CD4-positive, alpha-beta T cell (primary cell): ENCODE measurements around the gene ZNF536. TPM values are rescaled to one million over a fixed set of nuclear protein-coding genes. Genes with fewer than 3 reads are reported as not detected.

Experiments
- ATAC-seq: fragments of 200-7000 bp; cut with Tn5 transposase; one replicate; pipeline ENCODE4 v1.10.0; 2022; ENCODE audit warnings: mild to moderate bottlenecking; ENCODE audit not compliant: poor library complexity
- CTCF ChIA-PET: fragments of 350-600 bp; sonication (Branson Sonifier 250); formaldehyde crosslinking; loops from one replicate; lab custom pipeline; 2021; ENCODE audit warnings: antibody characterized with exemption, inconsistent platforms; lab: Charles Lee
- POLR2A ChIA-PET: fragments of 350-600 bp; sonication (Branson Sonifier 250); formaldehyde crosslinking; loops from one replicate; lab custom pipeline; 2021; ENCODE audit warnings: antibody characterized with exemption, inconsistent platforms; lab: Charles Lee
- DNase-seq, 14 experiments: peaks; one replicate each; pipeline ENCODE4 v3.0.0-alpha.2; 2013 to 2020; ENCODE audit warnings: mixed read lengths in 2 of 14
- H3K27ac ChIP-seq, 2 donors: one replicate each; pipeline versions ENCODE4 v1.5.1 to v1.7.0; 2013; ENCODE audit warnings: low read length in 2 of 2, low read depth in 1 of 2, mild to moderate bottlenecking in 1 of 2
- H3K27me3 ChIP-seq, 2 experiments: 1 replicate in 1 of 2; 2 replicates in 1 of 2; pipeline versions ENCODE4 v1.6.1 to v1.7.0; 2013; ENCODE audit warnings: low read length in 2 of 2, control low read depth in 1 of 2, mild to moderate bottlenecking in 1 of 2, moderate library complexity in 1 of 2; ENCODE audit not compliant: insufficient read depth in 2 of 2, control insufficient read depth in 1 of 2
- H3K36me3 ChIP-seq: one replicate; pipeline ENCODE4 v1.6.1; 2013; ENCODE audit warnings: low read length, control low read depth; ENCODE audit not compliant: insufficient read depth
- H3K4me1 ChIP-seq: one replicate; pipeline ENCODE4 v1.6.1; 2013; ENCODE audit warnings: low read length, control low read depth; ENCODE audit not compliant: insufficient read depth
- H3K4me3 ChIP-seq: one replicate; pipeline ENCODE4 v1.5.1; 2013; ENCODE audit warnings: mild to moderate bottlenecking, low read length, moderate library complexity
- H3K9me3 ChIP-seq, 2 experiments: 1 replicate in 1 of 2; 2 replicates in 1 of 2; pipeline versions ENCODE4 v1.6.1 to v1.7.0; 2013; ENCODE audit warnings: low read length in 2 of 2, mild to moderate bottlenecking in 2 of 2, control low read depth in 1 of 2, moderate library complexity in 1 of 2; ENCODE audit not compliant: control insufficient read depth in 1 of 2, insufficient read depth in 1 of 2
- H3K27ac Mint-ChIP-seq: one replicate; pipeline ENCODE4 v1.8.0; 2020; ENCODE audit warnings: mixed read lengths
- H3K27me3 Mint-ChIP-seq: one replicate; pipeline ENCODE4 v1.8.0; 2021; ENCODE audit warnings: mixed read lengths
- H3K36me3 Mint-ChIP-seq: one replicate; pipeline ENCODE4 v1.8.0; 2021; ENCODE audit warnings: low read depth, mixed read lengths
- H3K4me1 Mint-ChIP-seq: one replicate; pipeline ENCODE4 v1.8.0; 2021; ENCODE audit warnings: low read depth, mixed read lengths
- H3K4me3 Mint-ChIP-seq: one replicate; pipeline ENCODE4 v1.8.0; 2020; ENCODE audit warnings: mild to moderate bottlenecking, mixed read lengths
- H3K9me3 Mint-ChIP-seq: one replicate; pipeline ENCODE4 v1.8.0; 2020; ENCODE audit warnings: mixed read lengths
- intact Hi-C, 2 experiments: fragments of 100-400 bp; cut with DNase I in 1 of 2; cut with micrococcal nuclease in 1 of 2; formaldehyde crosslinking; loops; one replicate each; pipeline versions ENCODE4 v1.15.1 to v1.9.0; 2023 to 2025; cut with DNase I, micrococcal nuclease
- total RNA-seq, 174 experiments: library from RNA in 2 of 174; stranded (reverse) in 2 of 174; gene quantifications; one replicate each; pipeline ENCODE4 v1.2.3 and lab custom pipeline; 2021 to 2026
- TF ChIP-seq, protein P1 (sequence below): fragments of 200-600 bp; IDR thresholded peaks from one replicate; pipeline ENCODE4 v1.8.0; 2022; ENCODE audit warnings: antibody characterized with exemption, mild to moderate bottlenecking

Gene ZNF536
- total RNA-seq, 2 experiments from 2014 or later: not detected

DNA sequence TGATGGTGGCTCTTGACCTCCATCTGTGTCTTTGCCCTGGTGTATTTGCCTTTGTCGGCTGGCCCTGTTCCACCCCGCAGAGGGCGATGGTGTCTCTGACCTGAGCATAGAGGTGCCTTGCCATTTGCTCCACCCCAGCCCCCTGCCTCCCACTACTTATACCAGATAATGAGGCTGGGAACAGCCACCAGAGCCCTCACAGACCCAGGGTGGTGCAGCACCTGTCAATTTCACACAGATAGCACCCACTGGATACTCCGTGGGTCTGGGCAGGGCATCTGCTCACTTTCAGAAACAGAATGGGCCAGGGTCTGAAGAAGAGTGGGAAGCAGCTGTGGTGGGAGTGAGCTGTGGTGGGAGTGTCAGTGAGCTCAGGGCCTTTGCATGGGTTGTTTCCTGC lies 4.1 kb downstream of the ZNF536 start:
- H3K4me1 Mint-ChIP-seq: no peaks in the 10 kb centered on the region
- H3K4me3 ChIP-seq: no peak overlapping the region
- H3K27me3 Mint-ChIP-seq: peaks cover 54% of the 10 kb centered on the region
- intact Hi-C loops: no loop called here
- TF ChIP-seq, protein P1, sequence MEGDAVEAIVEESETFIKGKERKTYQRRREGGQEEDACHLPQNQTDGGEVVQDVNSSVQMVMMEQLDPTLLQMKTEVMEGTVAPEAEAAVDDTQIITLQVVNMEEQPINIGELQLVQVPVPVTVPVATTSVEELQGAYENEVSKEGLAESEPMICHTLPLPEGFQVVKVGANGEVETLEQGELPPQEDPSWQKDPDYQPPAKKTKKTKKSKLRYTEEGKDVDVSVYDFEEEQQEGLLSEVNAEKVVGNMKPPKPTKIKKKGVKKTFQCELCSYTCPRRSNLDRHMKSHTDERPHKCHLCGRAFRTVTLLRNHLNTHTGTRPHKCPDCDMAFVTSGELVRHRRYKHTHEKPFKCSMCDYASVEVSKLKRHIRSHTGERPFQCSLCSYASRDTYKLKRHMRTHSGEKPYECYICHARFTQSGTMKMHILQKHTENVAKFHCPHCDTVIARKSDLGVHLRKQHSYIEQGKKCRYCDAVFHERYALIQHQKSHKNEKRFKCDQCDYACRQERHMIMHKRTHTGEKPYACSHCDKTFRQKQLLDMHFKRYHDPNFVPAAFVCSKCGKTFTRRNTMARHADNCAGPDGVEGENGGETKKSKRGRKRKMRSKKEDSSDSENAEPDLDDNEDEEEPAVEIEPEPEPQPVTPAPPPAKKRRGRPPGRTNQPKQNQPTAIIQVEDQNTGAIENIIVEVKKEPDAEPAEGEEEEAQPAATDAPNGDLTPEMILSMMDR: no peak
- peaks cover 9 to 25% of the 10 kb centered on the region in 2 experiments for H3K27me3 ChIP-seq
- H3K27ac Mint-ChIP-seq: no peak overlapping the region
- no peaks in the 10 kb centered on the region for H3K4me1 ChIP-seq
- no peak for DNase-seq
- no peak overlapping the region for H3K27ac ChIP-seq
- POLR2A ChIA-PET: no interaction called here
- H3K4me3 Mint-ChIP-seq: no peak overlapping the region
- peaks cover 0 to 8% of the 10 kb centered on the region in 2 experiments for H3K9me3 ChIP-seq
- ATAC-seq: no peak
- H3K36me3 ChIP-seq: no peaks in the 10 kb centered on the region
- CTCF ChIA-PET: no interaction called here
- H3K36me3 Mint-ChIP-seq: no peaks in the 10 kb centered on the region
- no peaks in the 10 kb centered on the region for H3K9me3 Mint-ChIP-seq

DNA sequence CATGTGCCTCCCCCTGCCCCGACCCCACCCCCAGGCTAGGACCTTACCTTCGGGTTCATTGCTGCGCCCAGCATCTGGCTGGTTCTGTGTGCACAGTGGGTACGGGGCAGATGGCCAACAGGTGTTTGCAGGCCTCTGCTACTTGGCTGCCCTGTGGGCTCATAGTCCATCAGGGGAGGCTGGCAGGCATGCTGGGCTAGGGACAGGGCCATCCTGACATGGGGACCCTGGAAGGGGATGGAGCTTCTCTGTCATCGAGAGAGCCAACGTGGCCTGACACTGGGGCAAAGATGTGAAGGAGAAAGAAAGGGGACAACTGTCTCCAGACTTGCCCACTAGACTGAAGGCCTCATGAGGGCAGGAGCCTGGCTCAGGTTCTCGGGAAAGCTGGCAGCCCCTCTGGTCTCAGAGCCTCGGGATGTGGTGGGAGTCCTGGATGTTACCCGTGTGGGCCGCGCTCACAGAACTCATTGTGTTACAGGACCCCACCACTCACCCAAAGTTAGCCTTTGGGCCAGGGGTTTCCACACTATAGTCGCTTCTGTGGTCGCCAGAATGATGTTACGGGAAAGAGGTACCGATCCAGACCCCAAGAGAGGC lies 4.7 kb downstream of the ZNF536 start:
- intact Hi-C loops: no loop called here

DNA sequence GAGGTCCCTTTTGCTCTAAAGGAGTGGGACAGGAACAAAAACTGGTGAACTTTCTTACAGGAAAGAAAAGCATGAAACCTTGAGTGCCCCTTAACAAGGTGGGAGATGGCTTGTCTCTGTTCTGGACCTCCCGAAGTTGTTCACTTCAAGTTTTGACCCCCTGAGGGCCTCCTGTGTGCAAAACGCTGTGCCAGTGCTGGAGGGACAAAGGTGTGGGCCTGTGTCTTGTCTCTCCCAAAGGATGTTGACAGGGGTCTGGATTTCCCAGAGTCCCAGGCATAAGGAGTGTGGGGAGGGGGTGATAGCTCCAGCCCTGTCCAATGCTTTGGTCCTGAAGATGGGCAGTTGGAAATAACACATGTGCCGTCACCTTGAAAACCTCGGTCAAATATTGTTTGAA lies 6.5 kb downstream of the ZNF536 start:
- ATAC-seq: no peak

More for the DNA sequence above, 4.7 kb downstream of the ZNF536 start:
- Histone ChIP-seq H3K9me3 (peaks cover 0 to 8% of the 10 kb centered on the region in 2 experiments), H3K4me3 (no peak overlapping the region), H3K36me3 (no peaks in the 10 kb centered on the region), H3K27ac (no peak overlapping the region), H3K27me3 (peaks cover 9 to 25% of the 10 kb centered on the region in 2 experiments), H3K4me1 (no peaks in the 10 kb centered on the region)
- no peak for DNase-seq
- Mint-ChIP-seq H3K36me3 (no peaks in the 10 kb centered on the region), H3K4me3 (no peak overlapping the region), H3K9me3 (no peaks in the 10 kb centered on the region), H3K27me3 (peaks cover 51% of the 10 kb centered on the region), H3K4me1 (no peaks in the 10 kb centered on the region), H3K27ac (no peak overlapping the region)
- POLR2A ChIA-PET: no interaction called here
- ATAC-seq: no peak
- TF ChIP-seq, protein P1: no peak
- CTCF ChIA-PET: no interaction called here

More for the DNA sequence above, 6.5 kb downstream of the ZNF536 start:
- no peak for DNase-seq
- Histone ChIP-seq H3K4me1 (no peaks in the 10 kb centered on the region), H3K4me3 (no peak overlapping the region), H3K9me3 (peaks cover 0 to 8% of the 10 kb centered on the region in 2 experiments), H3K36me3 (no peaks in the 10 kb centered on the region), H3K27me3 (peaks cover 9 to 15% of the 10 kb centered on the region in 2 experiments), H3K27ac (no peak overlapping the region)
- ChIA-PET CTCF (no interaction called here), POLR2A (no interaction called here)
- H3K36me3 Mint-ChIP-seq: no peaks in the 10 kb centered on the region
- no peak overlapping the region for H3K4me3 Mint-ChIP-seq
- TF ChIP-seq, protein P1: no peak
- no peaks in the 10 kb centered on the region for H3K4me1 Mint-ChIP-seq
- peaks cover 38% of the 10 kb centered on the region for H3K27me3 Mint-ChIP-seq
- H3K27ac Mint-ChIP-seq: no peak overlapping the region
- H3K9me3 Mint-ChIP-seq: no peaks in the 10 kb centered on the region
- intact Hi-C loops: no loop called here
